ENCODE results near the gene MCF2. TPM values are rescaled to one million over a fixed set of nuclear protein-coding genes. Genes with fewer than 3 reads are reported as not detected.

The MCF2 gene
- total RNA-seq, 1 experiment from 2014 or later = 0.39 TPM

- Histone ChIP-seq H3K56ac (ENCODE audit: insufficient read length, low read depth, low read length) (no peak overlapping the region), H3K18ac (ENCODE audit: insufficient read length, low read depth, low read length) (no peak overlapping the region), H2BK12ac (ENCODE audit: insufficient read length, low read depth, low read length) (no peak overlapping the region), H2BK120ac (ENCODE audit: low read depth, low read length, poor library complexity, severe bottlenecking) (no peak overlapping the region), H3K79me1 (ENCODE audit: insufficient read depth, low read depth, low read length, poor library complexity, severe bottlenecking) (no peaks in the 10 kb centered on the region), H3K27ac (ENCODE audit: insufficient read length, low read depth, low read length) (no peak overlapping the region), H4K20me1 (ENCODE audit: control insufficient read depth, insufficient read depth, insufficient read length) (no peaks in the 10 kb centered on the region), H3K9ac (ENCODE audit: extremely low read depth, insufficient read length, low read length) (no peak overlapping the region), H3K23ac (ENCODE audit: insufficient read length, low read depth, low read length) (no peak overlapping the region), H3K79me2 (ENCODE audit: insufficient read depth, low read length) (no peaks in the 10 kb centered on the region), H3K14ac (ENCODE audit: insufficient read depth, low read length) (no peak overlapping the region), H4K8ac (replicated peaks; ENCODE audit: insufficient read length, low read depth, low read length) (peak overlapping the region; percentile 84), H3K9me3 (ENCODE audit: control insufficient read depth, low read depth, low read length) (no peaks in the 10 kb centered on the region), H4K91ac (ENCODE audit: insufficient read length, low read depth, low read length) (no peak overlapping the region), H3K4me2 (ENCODE audit: insufficient read depth, insufficient read length, low read length) (no peak overlapping the region), H2BK20ac (ENCODE audit: low read depth, low read length, poor library complexity, severe bottlenecking) (no peak overlapping the region), H4K5ac (ENCODE audit: insufficient read length, low read depth, low read length) (no peak overlapping the region), H3T11ph (ENCODE audit: low read length) (no peak overlapping the region), H2AK5ac (ENCODE audit: insufficient read length, low read length) (no peak overlapping the region), H3K23me2 (ENCODE audit: insufficient read length, low read depth, low read length, poor library complexity, severe bottlenecking) (no peaks in the 10 kb centered on the region), H2AFZ (ENCODE audit: low read length) (no peak overlapping the region), H2BK15ac (ENCODE audit: low read depth, low read length) (no peak overlapping the region), H2BK5ac (ENCODE audit: insufficient read length, low read length) (no peak overlapping the region), H3K27me3 (ENCODE audit: insufficient read depth, low read length) (no peaks in the 10 kb centered on the region), H3K4ac (ENCODE audit: low read depth, low read length) (no peak overlapping the region), H3K4me1 (ENCODE audit: insufficient read depth, low read length) (no peaks in the 10 kb centered on the region; the same call in 1 of the 2 replicates)
- no peaks in the 10 kb centered on the region for H3K36me3 Mint-ChIP-seq (ENCODE audit: insufficient read depth in 1 of 3, low read depth in 3 of 3)
- H3K27me3 Mint-ChIP-seq (ENCODE audit: low read depth) = no peaks in the 10 kb centered on the region
- H3K27ac Mint-ChIP-seq = no peak overlapping the region
- no peak overlapping the region for H3K4me3 Mint-ChIP-seq
- H3K9me3 Mint-ChIP-seq = peaks cover 0 to 39% of the 10 kb centered on the region in 2 experiments; a peak in 2 of 5 replicates
- TF ChIP-seq CTCF (conservative IDR thresholded peaks at IDR 0.05) = peak; percentile 24; the same call in 1 of the 3 replicates
- peak; percentile 36 for DNase-seq
- WGBS (ENCODE audit: extremely low coverage, insufficient read length, low lambda C conversion rate) = no CpG with 5 or more reads among the region's 26 CpGs
- peaks cover 0 to 4% of the 10 kb centered on the region in 2 experiments; a peak in 1 of 4 replicates for H3K4me1 Mint-ChIP-seq
Measured at GRCh38 chrX:139554991-139555675, 152.8 kb downstream of the MCF2 start.
